ENCODE measurements around the gene PRPF19. TPM values are rescaled to one million over a fixed set of nuclear protein-coding genes. Genes with fewer than 3 reads are reported as not detected.

Gene PRPF19
- polyA plus RNA-seq, 4 donors = 113 to 153 (median 130) TPM

- no peak for DNase-seq (ENCODE audit: low read depth in 4 of 4, low spot score in 2 of 4)
Observed at GRCh38 chr11:60876168-60876485, 30.3 kb downstream of the PRPF19 start.

- no peak for DNase-seq (ENCODE audit: low read depth in 4 of 4, low spot score in 2 of 4)
Observed at GRCh38 chr11:60875366-60876167, 30.8 kb downstream of the PRPF19 start.

DNA sequence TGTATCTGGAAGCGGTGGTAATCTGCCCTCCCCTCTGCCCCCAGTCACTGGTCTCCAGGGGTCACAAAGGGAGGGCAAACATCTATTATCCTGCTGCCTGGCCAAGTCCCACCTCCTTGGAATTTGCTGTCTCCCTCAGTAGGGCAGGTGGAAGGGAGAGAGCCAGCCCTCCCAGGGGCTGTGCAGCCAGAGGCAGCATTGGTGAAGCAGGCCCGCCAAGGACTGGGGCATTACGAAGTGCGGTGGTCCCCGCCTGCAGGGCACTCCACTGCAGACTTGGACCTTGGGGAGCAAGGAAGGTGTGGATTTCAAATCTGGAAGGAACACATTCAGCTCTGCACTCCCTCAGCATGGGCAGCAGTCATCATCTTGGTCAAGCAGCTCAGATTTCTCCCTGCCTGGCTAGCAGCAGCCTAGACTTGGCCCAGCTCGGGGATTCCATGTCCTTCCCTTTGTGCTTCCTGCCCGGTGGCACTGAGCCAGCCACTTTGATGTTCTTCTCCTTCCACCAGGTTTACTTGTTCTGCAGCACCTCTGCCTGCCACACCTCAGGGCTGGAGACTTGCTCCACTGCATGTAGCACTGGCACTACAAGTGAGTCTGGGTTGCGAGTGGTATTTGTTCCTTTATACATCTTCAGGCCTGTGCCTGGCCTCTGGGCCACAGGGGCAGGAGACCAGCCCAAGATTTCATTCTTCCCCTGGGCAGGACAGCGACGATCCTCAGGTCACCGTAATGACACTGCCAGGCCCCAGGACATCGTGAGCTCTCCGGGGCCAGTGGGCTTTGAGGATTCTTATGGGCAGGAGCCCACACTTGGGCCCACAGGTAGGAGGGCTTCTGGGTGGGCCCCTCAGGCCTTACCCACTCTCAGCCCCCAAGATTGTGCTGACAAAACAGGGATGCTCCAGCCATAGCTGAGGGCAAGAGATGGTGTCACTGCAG lies 31.7 kb downstream of the PRPF19 start:
- no peak for DNase-seq (ENCODE audit: low read depth in 4 of 4, low spot score in 2 of 4)

GRCh38 chr11:60873533-60873932 lies 32.9 kb downstream of the PRPF19 start:
- no peak for DNase-seq (ENCODE audit: low read depth in 4 of 4, low spot score in 2 of 4)

GRCh38 chr11:60872961-60873524 lies 33.3 kb downstream of the PRPF19 start:
- no peak for DNase-seq (ENCODE audit: low read depth in 4 of 4, low spot score in 2 of 4)

DNA sequence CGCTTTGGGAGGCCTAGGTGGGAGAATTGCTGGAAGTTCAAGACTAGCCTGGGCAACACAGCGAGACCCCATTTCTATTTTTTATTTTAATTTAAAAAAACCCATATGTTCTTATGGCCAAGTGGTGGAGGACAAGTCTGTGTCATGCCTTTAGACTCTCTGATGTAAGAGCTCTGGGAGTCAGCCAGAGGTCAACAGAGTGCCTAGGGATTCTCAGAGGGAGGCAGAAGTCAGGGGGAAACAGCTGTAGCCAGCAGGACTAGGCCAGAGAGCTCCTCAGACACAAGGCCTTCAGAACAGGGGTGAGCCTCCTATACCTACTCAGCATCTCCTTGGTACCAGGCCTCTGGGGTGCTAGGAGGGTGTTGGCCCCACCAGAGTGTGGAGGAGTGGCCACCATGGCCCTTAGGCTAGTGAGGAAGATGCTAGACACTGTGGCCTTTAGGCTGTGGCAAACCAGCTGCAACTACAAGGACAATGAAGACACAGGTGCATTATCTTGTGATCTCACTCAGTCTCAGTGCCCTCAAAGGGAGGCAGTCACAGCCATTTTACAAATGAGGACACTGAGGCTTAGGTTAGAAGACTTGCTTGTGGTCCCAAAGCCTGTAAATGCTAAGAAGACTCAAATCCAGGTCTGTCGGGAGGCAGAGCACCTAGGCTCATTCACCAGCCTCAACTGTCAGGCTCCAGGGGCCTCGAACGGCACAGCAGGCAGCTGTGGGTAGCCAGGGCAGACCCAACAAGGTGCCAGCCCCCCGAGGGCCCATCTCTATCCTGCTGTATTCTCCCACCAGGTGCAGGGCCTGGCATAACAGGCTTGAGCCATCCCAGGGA lies 34.0 kb downstream of the PRPF19 start:
- DNase-seq (ENCODE audit: low read depth in 4 of 4, low spot score in 2 of 4) = no peak

DNA sequence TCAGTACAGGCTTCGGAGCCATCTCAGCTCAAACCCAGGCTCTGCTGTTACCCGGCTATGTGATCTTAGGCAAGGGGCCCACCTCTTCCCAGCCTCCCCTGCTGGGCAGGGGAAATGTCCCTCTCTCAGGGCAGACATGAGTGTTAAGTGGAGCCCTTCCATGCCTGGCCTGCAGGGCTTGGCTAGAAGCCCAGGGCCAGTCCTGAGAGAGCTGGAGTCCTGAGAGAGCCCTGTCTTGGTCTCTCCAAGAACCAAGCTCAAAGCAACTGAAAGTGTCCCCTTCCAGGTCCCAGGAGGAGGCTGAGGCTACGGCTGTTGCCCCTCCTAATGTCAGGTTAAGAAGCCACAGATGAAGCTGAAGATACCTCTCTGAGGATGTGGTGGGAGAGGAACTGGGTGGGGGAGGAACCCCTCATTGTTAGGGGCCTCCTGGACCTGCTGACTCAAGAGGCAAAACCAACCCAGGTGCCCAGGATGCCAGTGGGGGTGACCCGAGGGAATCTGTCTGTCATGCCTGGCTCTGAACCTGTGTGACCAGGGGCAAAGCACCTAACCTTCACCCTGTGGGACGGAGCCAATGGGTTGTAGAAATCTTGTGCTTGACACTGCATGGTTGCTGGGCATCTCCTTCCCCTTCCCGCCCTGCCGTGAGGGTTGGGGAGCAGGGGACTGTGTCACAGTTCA lies 34.9 kb downstream of the PRPF19 start:
- DNase-seq (ENCODE audit: low read depth in 4 of 4, low spot score in 2 of 4) = no peak

- no peak for DNase-seq (ENCODE audit: low read depth in 4 of 4, low spot score in 2 of 4)
Observed at GRCh38 chr11:60870733-60871377, 35.5 kb downstream of the PRPF19 start.

- DNase-seq (ENCODE audit: low read depth in 4 of 4, low spot score in 2 of 4) = no peak
Observed at GRCh38 chr11:60870276-60870675, 36.1 kb downstream of the PRPF19 start.

DNA sequence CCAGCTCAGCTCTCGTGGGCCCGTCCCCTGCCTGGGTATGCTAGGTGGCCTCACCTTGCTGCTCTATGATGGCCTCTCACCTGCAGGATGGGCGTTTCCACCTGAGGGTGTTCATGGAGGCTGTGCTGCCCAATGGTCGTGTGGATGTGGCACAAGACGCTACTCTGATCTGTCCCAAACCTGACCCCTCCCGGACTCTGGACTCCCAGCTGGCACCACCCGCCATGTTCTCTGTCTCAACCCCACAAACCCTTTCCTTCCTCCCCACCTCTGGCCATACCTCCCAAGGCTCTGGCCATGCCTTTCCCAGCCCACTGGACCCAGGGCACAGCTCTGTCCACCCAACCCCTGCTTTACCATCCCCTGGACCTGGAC lies 36.9 kb downstream of the PRPF19 start:
- DNase-seq (ENCODE audit: low read depth in 4 of 4, low spot score in 2 of 4) = no peak

DNA sequence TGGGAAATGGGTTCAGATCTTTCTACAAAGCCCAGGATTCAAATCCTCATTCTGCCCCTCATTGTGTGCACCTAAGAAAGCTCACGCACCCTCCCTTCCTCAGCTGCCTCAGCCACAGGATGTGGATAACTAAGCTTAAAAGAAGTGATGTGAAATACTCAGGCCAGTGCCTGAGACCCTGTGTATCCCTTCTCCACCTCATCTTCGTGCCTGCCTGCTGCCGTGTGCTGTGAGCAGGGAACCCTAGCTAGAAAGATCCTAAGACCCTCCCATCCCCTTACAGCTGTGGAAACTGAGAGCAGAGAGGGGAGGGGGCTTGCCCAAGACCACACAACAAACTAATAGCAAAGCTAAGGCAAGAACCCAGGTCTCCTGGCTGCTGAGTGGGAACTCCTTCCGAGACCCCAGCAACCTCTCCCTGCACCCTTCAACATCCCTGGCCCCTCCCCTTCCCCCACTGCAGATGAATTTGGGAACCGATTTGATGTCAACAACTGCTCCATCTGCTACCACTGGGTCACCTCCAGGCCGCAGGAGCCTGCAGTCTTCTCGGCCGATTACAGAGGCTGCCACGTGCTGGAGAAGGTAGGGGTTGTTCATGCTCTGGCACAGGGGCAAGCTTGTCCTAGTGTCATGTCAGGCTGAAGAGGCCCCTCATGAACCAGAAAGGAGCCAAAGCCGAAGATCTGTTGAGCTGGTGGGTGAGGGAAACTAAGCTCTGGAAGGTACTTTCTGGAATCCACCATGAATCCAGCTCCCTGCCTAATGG lies 37.5 kb downstream of the PRPF19 start:
- DNase-seq (ENCODE audit: low read depth in 4 of 4, low spot score in 2 of 4) = no peak

DNA sequence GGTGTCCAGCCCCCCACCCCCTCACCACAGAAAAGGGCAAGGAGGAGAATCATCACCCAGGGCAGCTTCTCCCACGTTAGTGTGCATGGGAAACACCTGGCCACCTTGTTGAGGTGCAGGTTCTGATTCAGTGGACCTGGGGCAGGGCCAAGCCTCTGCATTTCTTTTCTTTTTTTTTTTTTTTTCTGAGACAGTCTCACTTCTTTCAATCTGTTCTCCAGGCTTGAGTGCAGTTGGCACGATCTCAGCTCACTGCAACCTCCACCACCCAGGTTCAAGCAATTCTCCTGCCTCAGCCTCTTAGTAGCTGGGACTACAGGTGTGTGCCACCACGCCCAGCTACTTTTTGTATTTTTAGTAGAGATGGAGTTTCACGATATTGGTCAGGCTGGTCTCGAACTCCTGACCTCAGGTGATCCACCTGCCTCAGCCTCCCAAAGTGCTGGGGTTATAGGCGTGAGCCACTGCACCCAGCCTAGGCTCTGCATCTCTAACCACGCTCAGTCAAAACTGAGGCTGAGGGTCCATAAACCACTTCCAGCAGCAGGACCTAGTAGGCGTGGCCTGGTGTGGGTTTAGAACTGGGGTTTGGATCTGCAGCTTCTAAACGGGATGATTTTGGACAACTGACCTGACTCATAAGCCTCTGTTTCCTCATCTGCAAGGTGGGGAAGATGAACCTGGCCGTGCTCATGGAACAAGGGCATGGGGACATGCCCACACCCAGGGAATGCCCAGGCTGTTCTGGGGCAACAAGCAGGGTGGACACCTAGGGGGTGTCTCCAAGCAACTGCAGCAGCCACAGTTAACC lies 38.3 kb downstream of the PRPF19 start:
- no peak for DNase-seq (ENCODE audit: low read depth in 4 of 4, low spot score in 2 of 4)

GRCh38 chr11:60866911-60867870 lies 39.2 kb downstream of the PRPF19 start, which contains the start of gene ZP1:
TSS of gene ZP1 (plus strand) at chr11:60867542. CDS start at chr11:60867562, 20 bp downstream.
- DNase-seq (ENCODE audit: low read depth in 4 of 4, low spot score in 2 of 4) = no peak

GRCh38 chr11:60864856-60865513 lies 41.4 kb downstream of the PRPF19 start:
- DNase-seq (ENCODE audit: low read depth in 4 of 4, low spot score in 2 of 4) = no peak

DNA sequence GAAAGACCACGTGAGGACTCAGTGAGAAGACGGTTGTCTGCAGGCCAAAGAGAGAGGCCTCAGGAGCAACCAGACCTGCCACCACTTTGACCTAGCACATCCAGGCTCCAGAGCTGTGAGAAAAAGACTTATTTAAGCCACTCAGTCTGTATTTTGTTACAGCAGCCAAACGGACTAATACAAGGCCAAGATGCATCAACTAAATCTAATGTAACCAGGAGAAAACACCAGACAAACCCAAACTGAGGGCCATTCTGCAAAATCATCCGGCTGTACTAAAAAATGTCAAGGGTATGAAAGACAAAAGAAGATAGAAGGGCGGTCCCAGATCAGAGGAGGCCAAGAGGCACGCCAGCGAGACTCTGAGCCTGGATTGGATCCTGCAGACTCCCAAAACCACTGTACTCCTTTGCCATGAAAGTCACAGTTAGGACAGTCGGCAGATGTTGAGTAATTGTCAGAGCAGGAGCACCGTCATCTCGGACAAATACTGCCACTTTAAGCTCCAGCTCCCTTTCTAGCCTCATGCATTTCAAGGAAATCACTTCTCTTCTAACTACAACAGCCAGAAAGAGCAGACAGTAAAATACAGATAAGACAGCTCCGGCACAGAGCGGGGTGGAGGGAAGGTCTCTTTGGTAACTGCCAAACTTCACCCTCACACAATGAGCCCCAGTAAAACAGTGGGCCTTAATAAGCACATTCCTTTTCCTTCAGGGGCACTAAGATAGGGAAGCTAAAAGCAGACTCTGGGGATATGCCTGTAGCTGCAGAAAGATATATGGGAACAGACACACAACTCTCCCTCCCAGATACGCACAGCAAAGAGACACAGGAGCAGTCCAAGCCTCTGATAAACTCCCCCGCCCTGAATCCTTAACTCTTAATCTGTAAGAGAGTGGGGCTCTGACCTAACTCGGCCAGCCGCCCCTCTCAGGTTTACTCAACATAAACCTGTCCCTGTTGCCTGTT lies 42.5 kb downstream of the PRPF19 start:
- no peak for DNase-seq (ENCODE audit: low read depth in 4 of 4, low spot score in 2 of 4)
